GM23338 (cell line): Measurements from ENCODE around the gene RNU1-1.
"Not testable (repeated sequence)": the region's sequence is repeated elsewhere in the genome, so short reads cannot be mapped to it uniquely, and the experiment has no call there.

Source experiments
- CREB1 ChIP-seq: fragments of 250-450 bp; sonication (Bioruptor Pico); IDR thresholded peaks from 2 replicates; pipeline ENCODE4 v1.5.0; 2020; ENCODE audit warnings: low read depth, mild to moderate bottlenecking, moderate library complexity
- CTCF ChIP-seq, 2 experiments: fragments of 200-600 bp in 1 of 2; sonication (generic) in 1 of 2; conservative IDR thresholded peaks; 2 replicates each; pipeline versions ENCODE4 v1.5.1 to v1.6.1; 2016 to 2017; ENCODE audit warnings: antibody characterized with exemption in 2 of 2, low read depth in 2 of 2, mild to moderate bottlenecking in 2 of 2, moderate library complexity in 1 of 2
- EZH2 ChIP-seq: fragments of 200-600 bp; sonication (generic); IDR thresholded peaks from one replicate; pipeline ENCODE4 v1.8.0; 2017; ENCODE audit warnings: antibody characterized with exemption, mild to moderate bottlenecking, low read depth; ENCODE audit not compliant: unreplicated experiment
- EZH2phosphoT487 ChIP-seq: fragments of 200-600 bp; sonication (generic); IDR thresholded peaks from one replicate; pipeline ENCODE4 v1.8.1; 2018; ENCODE audit warnings: antibody characterized with exemption; ENCODE audit not compliant: unreplicated experiment
- JUNB ChIP-seq: IDR thresholded peaks from one replicate; pipeline ENCODE4 v1.6.1; 2016; ENCODE audit warnings: antibody characterized with exemption; ENCODE audit not compliant: unreplicated experiment
- NANOG ChIP-seq: IDR thresholded peaks from 2 replicates; pipeline ENCODE4 v1.6.1; 2016; ENCODE audit warnings: antibody characterized with exemption, borderline replicate concordance
- REST ChIP-seq: IDR thresholded peaks from one replicate; pipeline ENCODE4 v1.6.1; 2018; ENCODE audit warnings: antibody characterized with exemption; ENCODE audit not compliant: unreplicated experiment
- ZNF331 ChIP-seq: fragments of 250-450 bp; sonication (Bioruptor Pico); IDR thresholded peaks from 2 replicates; pipeline ENCODE4 v1.5.0; 2020; ENCODE audit warnings: low read depth, mild to moderate bottlenecking, moderate library complexity

- not testable (repeated sequence) for TF ChIP-seq CREB1; CTCF (conservative IDR thresholded peaks at IDR 0.05; ENCODE audit: low read depth in 2 of 2); JUNB; EZH2phosphoT487; REST; EZH2; NANOG; ZNF331 (CRISPR knock-in tag)
These were observed 42.9 kb upstream of the RNU1-1 start for GRCh38 chr1:16557034-16557433.
